Endothelial cell of umbilical vein (primary cell): Measurements from ENCODE around the gene IST1. TPM values are rescaled to one million over a fixed set of nuclear protein-coding genes. Genes with fewer than 3 reads are reported as not detected.

Experiments used
- BruUV-seq: library from RNA; stranded (reverse); fragments of 400-500 nt; replicated peaks from 2 replicates; lab custom pipeline; 2021; lab: Mats Ljungman, UMichigan
- CTCF ChIA-PET: fragments of 300-600, 350-600 bp; sonication (Branson Sonifier 250); formaldehyde crosslinking; loops from one replicate; lab custom pipeline; 2021; ENCODE audit warnings: antibody characterized with exemption, inconsistent platforms; lab: Charles Lee
- POLR2A ChIA-PET: fragments of 300-600, 350-600 bp; sonication (Branson Sonifier 250); formaldehyde crosslinking; loops from one replicate; lab custom pipeline; 2021; ENCODE audit warnings: antibody characterized with exemption, inconsistent platforms; lab: Charles Lee
- DNase-seq: peaks from one replicate; pipeline ENCODE4 v3.0.0-alpha.2; 2011; ENCODE audit warnings: low read depth, low spot score
- FAIRE-seq: peaks from 2 replicates; lab custom pipeline; 2011; peaks lifted over from hg19 to GRCh38; lab: Jason Lieb, UNC
- H2AFZ ChIP-seq: 2 replicates; pipeline ENCODE4 v1.6.0; 2012; ENCODE audit warnings: low read depth, low read length, control low read depth, inconsistent platforms
- H3K27ac ChIP-seq: 2 replicates; pipeline ENCODE4 v1.5.1; 2011; ENCODE audit warnings: low read depth, mild to moderate bottlenecking, control low read depth, low read length, moderate library complexity; ENCODE audit not compliant: insufficient read depth
- H3K27me3 ChIP-seq, 2 experiments: 2 replicates each; pipeline versions ENCODE4 v1.6.0 to v1.6.1; 2011; ENCODE audit warnings: low read length in 2 of 2, mixed read lengths in 1 of 2; ENCODE audit not compliant: control insufficient read depth in 2 of 2, insufficient read depth in 2 of 2
- H3K36me3 ChIP-seq, 2 experiments: 2 replicates in 1 of 2; 3 replicates in 1 of 2; pipeline ENCODE4 v1.5.1; 2011; ENCODE audit warnings: low read length in 2 of 2, mild to moderate bottlenecking in 1 of 2, moderate library complexity in 1 of 2; ENCODE audit not compliant: control insufficient read depth in 2 of 2, insufficient read depth in 2 of 2; ENCODE audit errors: extremely low read depth in 1 of 2
- H3K4me1 ChIP-seq: 3 replicates; pipeline ENCODE4 v1.5.1; 2011; ENCODE audit warnings: mild to moderate bottlenecking, low read length; ENCODE audit not compliant: control insufficient read depth, insufficient read depth; ENCODE audit errors: extremely low read depth
- H3K4me2 ChIP-seq: 2 replicates; pipeline ENCODE4 v1.6.1; 2011; ENCODE audit warnings: low read length, control low read depth, mixed read lengths; ENCODE audit not compliant: insufficient read depth
- H3K4me3 ChIP-seq, 3 experiments: fragments of 200-600 bp in 1 of 3; sonication (generic), shearing (Covaris generic) in 1 of 3; replicated peaks in 1 of 3; 2 replicates each; pipeline ENCODE4 v1.5.1; 2011 to 2016; ENCODE audit warnings: control low read depth in 3 of 3, low read length in 3 of 3, mild to moderate bottlenecking in 2 of 3, inconsistent platforms in 1 of 3, low read depth in 1 of 3, moderate library complexity in 1 of 3; ENCODE audit not compliant: insufficient read depth in 1 of 3
- H3K79me2 ChIP-seq: 2 replicates; pipeline ENCODE4 v1.6.0; 2012; ENCODE audit warnings: low read length, inconsistent platforms; ENCODE audit not compliant: control insufficient read depth, insufficient read depth
- H3K9ac ChIP-seq: replicated peaks from 2 replicates; pipeline ENCODE3; 2011; ENCODE audit warnings: low read length, control low read depth; ENCODE audit not compliant: insufficient read depth; ENCODE audit errors: extremely low read depth
- H3K9me1 ChIP-seq: replicated peaks from 3 replicates; pipeline ENCODE4 v1.6.0; 2011; ENCODE audit warnings: mild to moderate bottlenecking, low read length; ENCODE audit not compliant: control insufficient read depth, insufficient read depth; ENCODE audit errors: extremely low read depth
- H3K9me3 ChIP-seq: replicated peaks from 2 replicates; pipeline ENCODE4 v1.5.1; 2012; ENCODE audit warnings: low read length, inconsistent platforms; ENCODE audit not compliant: control insufficient read depth, insufficient read depth
- H4K20me1 ChIP-seq: replicated peaks from 2 replicates; pipeline ENCODE3; 2011; ENCODE audit warnings: mild to moderate bottlenecking, low read length; ENCODE audit not compliant: control insufficient read depth, insufficient read depth; ENCODE audit errors: extremely low read depth
- EZH2 ChIP-seq: IDR thresholded peaks from 2 replicates; pipeline ENCODE4 v1.6.1; 2012; ENCODE audit warnings: borderline replicate concordance, low read depth, mild to moderate bottlenecking, moderate library complexity, low read length, inconsistent platforms; ENCODE audit not compliant: severe bottlenecking
- FOS ChIP-seq: IDR thresholded peaks from 2 replicates; pipeline ENCODE4 v1.6.1; 2011; ENCODE audit warnings: mild to moderate bottlenecking, low read length, moderate library complexity, borderline replicate concordance; ENCODE audit not compliant: insufficient read depth
- GATA2 ChIP-seq: IDR thresholded peaks from 2 replicates; pipeline ENCODE4 v1.7.0; 2011; ENCODE audit warnings: low read depth, mild to moderate bottlenecking, moderate library complexity, mixed read lengths, low read length; ENCODE audit not compliant: insufficient read length, insufficient read depth
- JUN ChIP-seq: IDR thresholded peaks from 2 replicates; pipeline ENCODE4 v1.6.1; 2011; ENCODE audit warnings: borderline replicate concordance, low read depth; ENCODE audit not compliant: insufficient read length, insufficient read depth
- MYC ChIP-seq: IDR thresholded peaks from one replicate; pipeline ENCODE4 v1.6.1; 2011; ENCODE audit warnings: mild to moderate bottlenecking, low read depth, low read length
- POLR2A ChIP-seq: IDR thresholded peaks from 2 replicates; pipeline ENCODE4 v1.6.1; 2012; ENCODE audit warnings: low read depth, mild to moderate bottlenecking, control low read depth, low read length
- dilution Hi-C: fragments of 300-500 bp; cut with MboI; formaldehyde crosslinking; loops from one replicate; pipeline ENCODE4 v1.15.0; 2019; ENCODE audit warnings: low sequenced_read_pairs; ENCODE audit not compliant: extremely low pct_ligation_motif_present
- intact Hi-C: fragments of 100-400 bp; cut with micrococcal nuclease; formaldehyde crosslinking; loops from one replicate; pipeline ENCODE4 v1.10.0; 2022
- polyA plus RNA-seq, 4 experiments: library from polyadenylated mRNA; depleted of rRNA in 3 of 4; stranded (reverse) in 3 of 4; unstranded in 1 of 4; fragments of >200 nt; gene quantifications; 2 replicates each; pipeline versions ENCODE4 v1.2.1 to v1.2.3, GENCODE V29; 2011 to 2012; ENCODE audit warnings: missing spikeins in 1 of 4
- total RNA-seq: library from RNA; stranded (reverse); gene quantifications from 2 replicates; pipeline ENCODE4 v1.2.3, GENCODE V29; 2021
- TF ChIP-seq, protein P1 (sequence below), 2 donors: IDR thresholded peaks; 1 replicate in 1 of 2; 2 replicates in 1 of 2; pipeline ENCODE4 v1.5.1; 2011; ENCODE audit warnings: low read length in 2 of 2, mild to moderate bottlenecking in 2 of 2, moderate library complexity in 2 of 2, control low read depth in 1 of 2, inconsistent platforms in 1 of 2, low read depth in 1 of 2; ENCODE audit not compliant: insufficient read depth in 1 of 2; ENCODE audit errors: extremely low read depth in 1 of 2

IST1 gene
- total and polyA plus RNA-seq, 2 donors (not counting 3 experiments of a cell fraction or from before 2014, with no cell fraction given) = 145 to 165 TPM

DNA sequence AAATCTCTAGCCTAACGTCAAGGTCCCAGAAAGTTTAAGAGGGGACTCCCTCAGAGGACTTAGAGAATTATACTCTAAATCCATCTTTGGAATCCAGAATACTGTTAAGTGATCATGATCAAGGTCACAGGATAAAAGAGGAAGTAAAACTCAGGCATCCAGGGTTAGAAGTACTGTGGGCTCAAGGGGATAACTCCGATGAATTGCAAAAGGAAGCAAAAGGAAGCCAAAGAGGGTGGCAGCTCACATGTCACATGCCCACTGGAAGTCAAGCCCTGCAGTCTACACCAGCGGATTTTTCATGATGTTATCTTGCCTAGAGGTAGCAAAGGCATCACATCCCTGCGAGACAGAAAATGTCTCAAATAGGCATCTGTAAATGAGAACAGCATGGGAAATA, 15.2 kb upstream of the IST1 start:
- Histone ChIP-seq H3K79me2 (no peaks in the 10 kb centered on the region), H4K20me1 (no peaks in the 10 kb centered on the region), H3K4me3 (no peak overlapping the region), H3K27ac (no peak overlapping the region), H3K36me3 (peaks cover 0 to 7% of the 10 kb centered on the region in 2 experiments), H3K9me3 (no peaks in the 10 kb centered on the region), H3K9me1 (no peaks in the 10 kb centered on the region), H3K4me2 (no peak overlapping the region), H3K4me1 (peaks cover 22% of the 10 kb centered on the region), H3K27me3 (no peaks in the 10 kb centered on the region), H2AFZ (no peak overlapping the region), H3K9ac (no peak overlapping the region)
- dilution Hi-C loops (no loop called here), intact Hi-C loops (loop anchor here (5.0 kb wide), 3 partner anchors 73 to 158 kb away; partner anchors contain the start of genes AP1G1 and PHLPP2)
- BruUV-seq = no TSS peak
- no peak for DNase-seq
- ChIA-PET POLR2A (no interaction called here), CTCF (interaction anchor here (1.4 to 6.4 kb wide), 4 partner anchors 14 to 80 kb away, joined by 3 to 212 read pairs (median 4); no protein-coding TSS in a partner anchor)
- TF ChIP-seq POLR2A = no peak
- TF ChIP-seq, protein P1, sequence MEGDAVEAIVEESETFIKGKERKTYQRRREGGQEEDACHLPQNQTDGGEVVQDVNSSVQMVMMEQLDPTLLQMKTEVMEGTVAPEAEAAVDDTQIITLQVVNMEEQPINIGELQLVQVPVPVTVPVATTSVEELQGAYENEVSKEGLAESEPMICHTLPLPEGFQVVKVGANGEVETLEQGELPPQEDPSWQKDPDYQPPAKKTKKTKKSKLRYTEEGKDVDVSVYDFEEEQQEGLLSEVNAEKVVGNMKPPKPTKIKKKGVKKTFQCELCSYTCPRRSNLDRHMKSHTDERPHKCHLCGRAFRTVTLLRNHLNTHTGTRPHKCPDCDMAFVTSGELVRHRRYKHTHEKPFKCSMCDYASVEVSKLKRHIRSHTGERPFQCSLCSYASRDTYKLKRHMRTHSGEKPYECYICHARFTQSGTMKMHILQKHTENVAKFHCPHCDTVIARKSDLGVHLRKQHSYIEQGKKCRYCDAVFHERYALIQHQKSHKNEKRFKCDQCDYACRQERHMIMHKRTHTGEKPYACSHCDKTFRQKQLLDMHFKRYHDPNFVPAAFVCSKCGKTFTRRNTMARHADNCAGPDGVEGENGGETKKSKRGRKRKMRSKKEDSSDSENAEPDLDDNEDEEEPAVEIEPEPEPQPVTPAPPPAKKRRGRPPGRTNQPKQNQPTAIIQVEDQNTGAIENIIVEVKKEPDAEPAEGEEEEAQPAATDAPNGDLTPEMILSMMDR (IDR thresholded peaks at IDR 0.05; ENCODE audit: extremely low read depth in 1 of 2, insufficient read depth in 1 of 2, low read depth in 1 of 2, low read length in 2 of 2) = no peak
- TF ChIP-seq FOS = no peak
- FAIRE-seq = no peak

DNA sequence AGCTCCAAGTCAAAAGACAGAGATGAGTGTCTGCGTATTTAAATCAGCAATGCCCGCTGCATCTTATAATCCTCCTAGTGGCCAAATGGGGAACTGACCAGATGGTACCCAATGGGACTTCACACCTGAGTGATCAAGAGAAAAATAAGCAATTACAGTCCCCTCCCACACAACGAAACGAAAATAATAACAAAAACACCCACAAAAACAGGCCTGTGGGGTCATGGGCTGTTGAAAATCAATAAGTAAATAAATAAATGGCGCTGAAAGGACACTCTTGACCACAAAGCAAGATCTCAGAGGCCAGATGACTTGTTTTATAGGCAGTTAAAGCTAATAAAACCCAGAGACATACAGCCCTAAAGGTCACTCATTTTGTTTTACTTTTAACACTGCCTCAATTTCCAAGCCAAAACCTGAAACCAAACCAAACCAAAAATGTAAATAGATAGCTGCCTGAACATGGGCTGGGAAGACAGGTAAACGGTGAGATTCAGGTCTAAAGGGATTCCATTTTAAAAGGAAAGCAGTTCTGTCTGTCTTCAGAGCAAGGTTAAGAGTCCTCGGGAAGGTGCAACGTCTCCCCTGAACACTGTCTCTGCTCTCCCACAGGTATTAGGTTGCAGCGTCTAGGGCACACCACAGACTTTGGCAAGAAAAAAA, 12.7 kb upstream of the IST1 start:
- peak; percentile 83 for DNase-seq
- dilution Hi-C loops (no loop called here), intact Hi-C loops (loop anchor here (1.0 to 5.0 kb wide), 6 partner anchors 36 to 217 kb away; partner anchors contain the start of genes AP1G1, DHODH and PHLPP2)
- H3K9me1 ChIP-seq = no peaks in the 10 kb centered on the region
- no peaks in the 10 kb centered on the region for H3K9me3 ChIP-seq
- H3K4me2 ChIP-seq = peak overlapping the region; percentile 99
- no peaks in the 10 kb centered on the region for H3K27me3 ChIP-seq
- FAIRE-seq = peak; percentile 56
- peaks cover 24% of the 10 kb centered on the region for H3K4me1 ChIP-seq
- H3K4me3 ChIP-seq = peak overlapping the region; percentile 45 to 97 (median 90)
- no peak for TF ChIP-seq GATA2
- TF ChIP-seq EZH2 = no peak
- TF ChIP-seq FOS = no peak
- TF ChIP-seq JUN = no peak
- TF ChIP-seq, protein P1 (IDR thresholded peaks at IDR 0.05; ENCODE audit: extremely low read depth in 1 of 2, insufficient read depth in 1 of 2, low read depth in 1 of 2, low read length in 2 of 2) = peak; percentile 81 to 82
- TF ChIP-seq MYC = no peak
- no peak for TF ChIP-seq POLR2A
- H2AFZ ChIP-seq = peak overlapping the region; percentile 100
- no peak overlapping the region for H3K27ac ChIP-seq
- peak overlapping the region; percentile 68 for H3K9ac ChIP-seq
- BruUV-seq = TSS peak; percentile 37
- H4K20me1 ChIP-seq = no peaks in the 10 kb centered on the region
- ChIA-PET CTCF (interaction anchor here (0.6 to 6.4 kb wide), 50 partner anchors 9 to 213 kb away, joined by 3 to 212 read pairs (median 4); partner anchors contain the start of genes AP1G1 and IST1), POLR2A (interaction anchor here (0.6 to 0.9 kb wide), 3 partner anchors 54 to 274 kb away, joined by 3 to 5 read pairs (median 3); no protein-coding TSS in a partner anchor)
- no peaks in the 10 kb centered on the region for H3K79me2 ChIP-seq
- peaks cover 0 to 5% of the 10 kb centered on the region in 2 experiments for H3K36me3 ChIP-seq
